ENCODE measurements around the gene POLDIP2.

GRCh38 chr17:28386391-28386790 is 29.1 kb upstream of the POLDIP2 start:
- TF ChIP-seq CTCF (IDR thresholded peaks at IDR 0.05; ENCODE audit: insufficient read depth, low read length) (no peak), POLR2AphosphoS5 (IDR thresholded peaks at IDR 0.05; ENCODE audit: low read depth) (no peak)
